NCI-H1417 (cell line): Measurements from ENCODE around the gene NLRP8.
"Not testable (repeated sequence)": the region's sequence is repeated elsewhere in the genome, so short reads cannot be mapped to it uniquely, and the experiment has no call there.

Source experiments
- DNase-seq, 3 experiments: peaks; one replicate each; lab custom pipeline; 2025; lab: John Stamatoyannopoulos, UW

Gene NLRP8

DNA sequence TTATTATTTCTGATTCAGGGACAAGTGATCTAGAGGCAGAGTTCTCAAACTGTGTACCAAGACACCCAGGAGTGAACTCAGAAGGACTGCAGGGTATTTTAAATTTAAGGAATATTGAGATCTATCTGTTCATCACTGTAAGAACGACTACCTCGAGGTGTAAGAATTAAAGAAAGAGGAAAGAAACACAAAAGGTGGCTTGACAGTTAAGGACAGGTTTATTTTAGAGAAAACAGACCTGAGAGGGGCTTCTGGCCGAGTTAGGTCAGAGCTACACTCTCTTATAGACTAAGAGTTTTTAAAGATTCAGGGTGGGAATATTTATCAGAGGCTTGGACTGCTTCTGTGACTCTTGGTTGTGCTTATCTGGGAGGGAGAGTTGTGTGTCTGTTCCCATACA is 26.4 kb downstream of the NLRP8 start:
- DNase-seq = no peak

DNA sequence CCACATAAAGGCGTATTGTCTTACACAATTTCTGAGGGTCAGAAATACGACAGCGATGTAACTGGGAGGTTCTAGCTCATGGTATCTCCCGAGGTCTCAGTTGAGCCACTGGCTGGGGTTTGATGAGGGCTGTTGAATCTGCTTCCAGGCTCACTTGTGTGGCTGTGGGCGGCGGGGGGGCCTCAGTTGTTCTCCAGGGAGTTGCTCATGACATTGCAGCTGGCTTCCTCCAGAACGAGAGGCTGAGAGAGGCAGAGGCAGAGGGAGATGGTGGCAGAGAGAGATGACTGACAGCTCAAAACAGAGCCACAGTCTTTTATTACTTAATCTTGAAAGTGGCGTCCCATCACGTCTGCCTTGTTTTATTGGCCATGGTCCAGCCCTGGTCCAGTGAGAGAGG is 32.8 kb downstream of the NLRP8 start:
- DNase-seq = no peak

DNA sequence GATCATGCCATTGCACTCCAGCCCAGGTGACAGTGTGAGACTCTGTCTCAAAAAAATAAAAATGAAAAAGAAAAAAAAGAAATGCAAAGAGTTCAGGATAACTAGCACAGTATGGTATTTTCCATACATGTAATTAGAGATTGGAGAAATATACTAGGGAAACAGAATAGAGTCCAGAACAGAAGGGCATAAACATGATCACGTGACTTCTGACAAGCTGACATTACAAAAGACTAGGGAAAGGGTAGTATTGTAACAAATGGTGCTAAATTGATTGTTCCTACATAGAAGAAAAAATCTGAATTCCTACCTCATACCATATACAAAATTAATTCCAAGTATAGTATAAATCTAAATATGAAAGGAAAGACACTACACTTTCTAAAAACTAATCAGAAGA is 37.6 kb downstream of the NLRP8 start:
- DNase-seq = no peak

DNA sequence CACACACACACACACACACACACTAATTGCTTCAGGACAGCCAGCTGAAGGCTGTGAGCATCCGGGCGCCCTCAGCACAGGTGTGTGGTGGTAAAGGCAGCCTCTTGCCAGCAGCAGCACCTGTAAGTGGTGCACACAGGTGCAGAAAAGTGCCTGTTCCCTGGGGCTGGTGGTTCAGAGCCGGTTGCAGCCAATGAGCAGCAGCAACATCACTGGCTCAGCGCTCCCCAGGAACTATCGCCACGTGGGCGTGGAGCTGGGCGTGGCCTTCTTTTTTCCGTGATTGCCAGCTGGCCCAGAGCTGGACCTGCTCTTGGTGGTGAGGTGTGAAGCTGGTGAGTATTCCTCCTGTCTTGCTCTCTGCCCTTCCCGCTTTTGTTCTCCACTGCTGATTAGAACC is 38.9 kb downstream of the NLRP8 start, which contains the start of gene NLRP5:
NLRP5 (plus strand) TSS at position 289 of the 400 bp plus-strand sequence.
- DNase-seq = peak; percentile 1 to 20 (median 19)

DNA sequence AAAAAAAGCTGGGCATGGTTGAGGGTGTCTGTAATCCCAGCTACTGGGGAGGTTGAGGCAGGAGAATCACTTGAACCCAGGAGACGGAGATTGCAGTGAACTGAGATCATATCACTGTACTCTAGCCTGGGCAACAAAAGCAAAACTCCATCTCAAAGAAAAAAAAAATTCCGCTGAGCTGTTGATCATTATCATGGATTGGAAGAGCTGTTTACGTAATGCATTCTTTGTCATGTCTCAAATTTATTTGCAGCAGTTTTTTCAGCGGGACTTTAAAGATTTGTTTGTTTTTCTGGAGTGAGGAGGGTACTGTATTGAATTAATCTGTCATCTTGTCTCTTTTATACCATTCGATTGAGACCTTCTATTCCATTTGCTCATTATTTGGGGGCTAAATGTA is 43.2 kb downstream of the NLRP8 start:
- DNase-seq = no peak

- DNase-seq = no peak
Measured at GRCh38 chr19:55993492-55993891, 45.9 kb downstream of the NLRP8 start.

DNA sequence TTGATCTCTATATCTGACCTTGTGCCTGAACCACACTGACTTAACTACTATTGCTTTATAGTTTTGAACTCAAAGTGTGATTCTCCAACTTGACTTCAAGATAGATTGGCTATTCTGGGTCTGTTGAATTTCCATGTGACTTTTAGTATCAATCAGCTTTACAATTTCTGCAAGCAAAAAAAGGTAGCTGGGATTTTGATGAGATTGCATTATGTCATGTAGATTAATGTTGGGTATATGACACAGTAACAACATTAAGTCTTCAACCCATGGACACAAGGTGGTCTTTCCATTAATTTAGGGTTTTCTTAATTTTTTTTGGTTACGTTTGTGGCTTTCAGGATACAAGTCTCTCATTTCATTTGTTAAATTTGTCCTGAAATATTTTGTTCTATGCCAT is 67.1 kb downstream of the NLRP8 start:
- DNase-seq = no peak

- no peak for DNase-seq
Measured at GRCh38 chr19:56015756-56016155, 68.1 kb downstream of the NLRP8 start.

DNA sequence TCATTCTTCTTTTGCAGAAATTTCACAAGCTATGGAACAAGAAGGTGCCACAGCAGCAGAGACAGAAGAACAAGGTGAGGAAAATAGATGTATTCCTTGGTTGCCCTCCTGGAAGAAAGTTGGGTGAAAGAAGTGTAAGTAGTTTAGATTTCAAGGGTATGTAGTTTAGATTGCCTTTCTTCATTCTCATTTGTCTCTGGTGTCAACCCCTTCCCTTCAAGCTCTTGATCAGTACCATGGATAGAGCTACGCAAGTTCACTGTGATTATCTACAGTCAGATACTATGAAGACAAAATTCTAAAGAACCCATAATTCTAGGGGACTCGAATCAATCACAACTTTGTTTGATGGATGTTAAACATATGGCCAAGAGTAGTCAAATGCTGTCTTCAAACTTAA is 71.7 kb downstream of the NLRP8 start:
- not testable (repeated sequence) for DNase-seq

DNA sequence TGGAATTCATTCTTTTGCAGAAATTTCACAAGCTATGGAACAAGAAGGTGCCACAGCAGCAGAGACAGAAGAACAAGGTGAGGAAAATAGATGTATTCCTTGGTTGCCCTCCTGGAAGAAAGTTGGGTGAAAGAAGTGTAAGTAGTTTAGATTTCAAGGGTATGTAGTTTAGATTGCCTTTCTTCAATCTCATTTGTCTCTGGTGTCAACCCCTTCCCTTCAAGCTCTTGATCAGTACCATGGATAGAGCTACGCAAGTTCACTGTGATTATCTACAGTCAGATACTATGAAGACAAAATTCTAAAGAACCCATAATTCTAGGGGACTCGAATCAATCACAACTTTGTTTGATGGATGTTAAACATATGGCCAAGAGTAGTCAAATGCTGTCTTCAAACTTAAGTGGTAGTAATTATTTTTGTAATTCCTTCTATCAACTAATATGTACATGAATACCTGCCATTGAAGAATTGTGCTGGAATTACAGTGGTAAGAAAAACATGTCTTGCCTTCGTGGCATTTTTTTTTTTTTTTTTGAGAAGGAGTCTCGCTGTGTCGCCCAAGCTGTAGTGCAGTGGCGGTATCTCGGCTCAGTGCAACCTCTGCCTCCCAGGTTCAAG is 72.8 kb downstream of the NLRP8 start:
- DNase-seq = not testable (repeated sequence)

DNA sequence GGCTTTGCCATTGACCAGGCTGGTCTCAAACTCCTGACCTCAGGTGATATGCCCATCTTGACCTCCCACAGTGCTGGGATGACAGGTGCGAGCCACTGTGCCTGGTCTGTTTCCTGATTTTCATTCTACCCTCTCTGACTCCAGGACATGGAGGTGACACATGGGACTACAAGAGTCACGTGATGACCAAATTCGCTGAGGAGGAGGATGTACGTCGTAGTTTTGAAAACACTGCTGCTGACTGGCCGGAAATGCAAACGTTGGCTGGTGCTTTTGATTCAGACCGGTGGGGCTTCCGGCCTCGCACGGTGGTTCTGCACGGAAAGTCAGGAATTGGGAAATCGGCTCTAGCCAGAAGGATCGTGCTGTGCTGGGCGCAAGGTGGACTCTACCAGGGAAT is 79.1 kb downstream of the NLRP8 start:
- no peak for DNase-seq
